GM12878 (cell line): ENCODE data around the gene ADCY5. TPM values are rescaled to one million over a fixed set of nuclear protein-coding genes. Genes with fewer than 3 reads are reported as not detected.

ENCODE experiments used
- ATAC-seq: fragments of 200-7000 bp; cut with Tn5 transposase; 3 replicates; pipeline ENCODE4 v1.9.1; 2020; ENCODE audit warnings: mild to moderate bottlenecking, moderate library complexity
- BruUV-seq: library from RNA; stranded (reverse); fragments of 400-500 nt; replicated peaks from 2 replicates; lab custom pipeline; 2021; lab: Mats Ljungman, UMichigan
- CTCF ChIA-PET: fragments of 300-600 bp; sonication (Branson Sonifier 250); formaldehyde crosslinking; extraction: SDS; loops from one replicate; lab custom pipeline; 2021; ENCODE audit warnings: inconsistent platforms; lab: Yijun Ruan, JAX
- POLR2A ChIA-PET: fragments of 350-600 bp; formaldehyde crosslinking; extraction: SDS; loops from one replicate; lab custom pipeline; 2021; ENCODE audit warnings: inconsistent platforms; lab: Charles Lee
- RAD21 ChIA-PET: fragments of 300-600 bp; sonication (Branson Sonifier 250); formaldehyde crosslinking; loops from one replicate; lab custom pipeline; 2023; ENCODE audit warnings: antibody characterized with exemption; ENCODE audit not compliant: unreplicated experiment; lab: Charles Lee
- SMC1A ChIA-PET: fragments of 300-600 bp; sonication (Branson Sonifier 250); formaldehyde crosslinking; loops from one replicate; lab custom pipeline; 2023; ENCODE audit not compliant: unreplicated experiment, uncharacterized antibody; lab: Charles Lee
- DNase-seq: peaks from one replicate; pipeline ENCODE4 v3.0.0-alpha.2; 2011; ENCODE audit warnings: low read depth, low spot score
- FAIRE-seq: peaks from 3 replicates; lab custom pipeline; 2011; peaks lifted over from hg19 to GRCh38; lab: Jason Lieb, UNC
- H2AFZ ChIP-seq: 2 replicates; pipeline ENCODE4 v1.6.0; 2011; ENCODE audit warnings: low read depth, low read length, control low read depth; ENCODE audit not compliant: control insufficient read depth
- H3K27ac ChIP-seq: 2 replicates; pipeline ENCODE4 v1.5.1; 2011; ENCODE audit warnings: control low read depth; ENCODE audit not compliant: control insufficient read depth, insufficient read depth
- H3K27me3 ChIP-seq, 2 experiments: replicated peaks in 1 of 2; 2 replicates each; pipeline versions ENCODE4 v1.6.0 to v1.6.1; 2011; ENCODE audit warnings: low read length in 1 of 2; ENCODE audit not compliant: control insufficient read depth in 2 of 2, insufficient read depth in 2 of 2
- H3K36me3 ChIP-seq, 2 experiments: 2 replicates each; pipeline ENCODE4 v1.5.1; 2011; ENCODE audit warnings: low read length in 1 of 2; ENCODE audit not compliant: control insufficient read depth in 2 of 2, insufficient read depth in 2 of 2
- H3K4me1 ChIP-seq: 2 replicates; pipeline ENCODE4 v1.6.1; 2011; ENCODE audit warnings: mild to moderate bottlenecking, low read length, moderate library complexity, mixed read lengths; ENCODE audit not compliant: control insufficient read depth, insufficient read depth
- H3K4me2 ChIP-seq: 2 replicates; pipeline ENCODE4 v1.6.0; 2011; ENCODE audit warnings: control low read depth; ENCODE audit not compliant: control insufficient read depth, insufficient read depth
- H3K4me3 ChIP-seq: fragments of 200-600 bp; sonication (generic); 2 replicates; pipeline ENCODE4 v1.5.1; 2016
- H3K79me2 ChIP-seq: 2 replicates; pipeline ENCODE4 v1.6.0; 2011; ENCODE audit warnings: low read length; ENCODE audit not compliant: control insufficient read depth, insufficient read depth
- H3K9ac ChIP-seq: 2 replicates; pipeline ENCODE4 v1.8.0; 2011; ENCODE audit warnings: low read length, control low read depth, mixed read lengths; ENCODE audit not compliant: control insufficient read depth, insufficient read depth
- H3K9me3 ChIP-seq: replicated peaks from 3 replicates; pipeline ENCODE4 v1.5.1; 2011; ENCODE audit warnings: mild to moderate bottlenecking, low read length; ENCODE audit not compliant: control insufficient read depth, insufficient read depth
- H4K20me1 ChIP-seq: 2 replicates; pipeline ENCODE4 v1.6.0; 2011; ENCODE audit not compliant: control insufficient read depth, insufficient read depth
- BMI1 ChIP-seq: fragments of 450-650 bp; IDR thresholded peaks from 2 replicates; pipeline ENCODE4 v1.6.1; 2016; ENCODE audit warnings: mild to moderate bottlenecking, moderate library complexity, borderline replicate concordance
- EP300 ChIP-seq, 2 experiments: fragments of 150-350 bp in 1 of 2; IDR thresholded peaks; 2 replicates each; pipeline ENCODE4 v1.6.1; 2011 to 2012; ENCODE audit warnings: low read depth in 2 of 2, low read length in 2 of 2, borderline replicate concordance in 1 of 2, improper control_type of control experiment in 1 of 2, inconsistent platforms in 1 of 2; ENCODE audit not compliant: control insufficient read depth in 1 of 2
- ESRRA ChIP-seq: IDR thresholded peaks from 2 replicates; pipeline ENCODE4 v1.6.1; 2012; ENCODE audit warnings: mild to moderate bottlenecking, low read length, improper control_type of control experiment
- FOS ChIP-seq: IDR thresholded peaks from 3 replicates; pipeline ENCODE4 v1.6.1; 2011; ENCODE audit warnings: borderline replicate concordance; ENCODE audit not compliant: insufficient read length; ENCODE audit errors: extremely low read depth
- GATAD2B ChIP-seq: fragments of 450-650 bp; conservative IDR thresholded peaks from 2 replicates; pipeline ENCODE4 v1.6.1; 2017; ENCODE audit warnings: low read depth, mild to moderate bottlenecking, moderate library complexity
- LARP7 ChIP-seq: fragments of 450-650 bp; IDR thresholded peaks from 2 replicates; pipeline ENCODE4 v1.6.1; 2017; ENCODE audit warnings: mild to moderate bottlenecking
- MXI1 ChIP-seq: fragments of 150-350 bp; IDR thresholded peaks from 2 replicates; pipeline ENCODE4 v1.6.1; 2011; ENCODE audit warnings: low read depth, mild to moderate bottlenecking, inconsistent platforms, low read length, improper control_type of control experiment
- MYC ChIP-seq: IDR thresholded peaks from 2 replicates; pipeline ENCODE4 v1.6.1; 2011; ENCODE audit warnings: mild to moderate bottlenecking, low read length, moderate library complexity, inconsistent platforms; ENCODE audit not compliant: insufficient read depth, insufficient replicate concordance, insufficient read length, severe bottlenecking
- NRF1 ChIP-seq: conservative IDR thresholded peaks from 2 replicates; pipeline ENCODE4 v1.6.1; 2011; ENCODE audit warnings: mild to moderate bottlenecking, low read depth, low read length, improper control_type of control experiment
- RCOR1 ChIP-seq: conservative IDR thresholded peaks from 2 replicates; pipeline ENCODE4 v1.6.1; 2012; ENCODE audit warnings: low read depth, low read length, improper control_type of control experiment
- SMAD1 ChIP-seq: fragments of 450-650 bp; IDR thresholded peaks from 2 replicates; pipeline ENCODE4 v1.6.1; 2018; ENCODE audit warnings: mild to moderate bottlenecking, low read depth; ENCODE audit not compliant: partially characterized antibody
- SMAD5 ChIP-seq: IDR thresholded peaks from 2 replicates; pipeline ENCODE4 v1.6.1; 2016; ENCODE audit warnings: antibody characterized with exemption, low read depth
- ZBTB11 ChIP-seq: fragments of 450-650 bp; formaldehyde crosslinking; IDR thresholded peaks from 2 replicates; pipeline ENCODE4 v1.5.0; 2022; ENCODE audit warnings: mild to moderate bottlenecking, missing genetic modification characterization
- ZNF217 ChIP-seq: fragments of 450-650 bp; IDR thresholded peaks from 2 replicates; pipeline ENCODE4 v1.6.1; 2017; ENCODE audit warnings: antibody characterized with exemption, mild to moderate bottlenecking
- WGBS: methylation state at CpG from one replicate; pipeline ENCODE4 v1.1.6; 2016; ENCODE audit warnings: low lambda C conversion rate; ENCODE audit not compliant: insufficient replicate concordance, insufficient coverage; ENCODE audit errors: missing lambda C conversion rate; 5-methylcytosine and 5-hydroxymethylcytosine counted together
- in situ Hi-C: fragments of 300-500 bp; cut with MboI; formaldehyde crosslinking; loops from 9 replicates; pipeline ENCODE4 v1.14.3; 2018; ENCODE audit warnings: mixed read lengths
- intact Hi-C: fragments of 100-400 bp; cut with micrococcal nuclease; formaldehyde crosslinking; loops from one replicate; pipeline ENCODE4 v1.14.2; 2022; ENCODE audit not compliant: unreplicated experiment
- polyA plus RNA-seq, 11 experiments: library from polyadenylated mRNA; depleted of rRNA in 4 of 11; unstranded in 6 of 11; stranded (reverse) in 5 of 11; fragments of >200 nt; fragmentation: Nextera tagmentation in 4 of 11; fragmentation: Illumina TruSeq in 1 of 11; extraction: Ambion mirVana in 4 of 11; extraction: Trizol in 1 of 11; gene quantifications; 1 replicate in 1 of 11; 2 replicates in 10 of 11; pipeline versions ENCODE4 v1.2.1 to v1.2.3, GENCODE V29; 2011 to 2016; ENCODE audit warnings: inconsistent platforms in 2 of 11, missing spikeins in 2 of 11, low read depth in 1 of 11
- total RNA-seq, 4 experiments: library from RNA; depleted of rRNA in 3 of 4; stranded (reverse); fragments of >200 nt in 3 of 4; fragmentation: Illumina TruSeq in 1 of 4; extraction: Trizol in 1 of 4; gene quantifications; 2 replicates each; pipeline versions ENCODE4 v1.2.1 to v1.2.3, GENCODE V29; 2013 to 2021

Gene ADCY5
- total and polyA plus RNA-seq, 10 of the 15 experiments (the other 5 are each of a cell fraction or from before 2014, with no cell fraction given) = under 0.01 to 0.24 (median 0.02) TPM; not detected in 4

- no TSS peak for BruUV-seq
- in situ Hi-C loops (no loop called here), intact Hi-C loops (no loop called here)
- ChIA-PET CTCF (no interaction called here), RAD21 (no interaction called here), SMC1A (no interaction called here), POLR2A (no interaction called here)
- TF ChIP-seq LARP7 (no peak), FOS (no peak), NRF1 (no peak)
- ATAC-seq (no peak), FAIRE-seq (no peak), DNase-seq (no peak)
- no peaks in the 10 kb centered on the region for H3K4me1 ChIP-seq
- no peaks in the 10 kb centered on the region for H3K9me3 ChIP-seq
- H3K79me2 ChIP-seq = no peaks in the 10 kb centered on the region
- peaks cover 0 to 2% of the 10 kb centered on the region in 2 experiments; a peak in 3 of 4 replicates for H3K27me3 ChIP-seq
- H3K4me3 ChIP-seq = no peak overlapping the region
- no peaks in the 10 kb centered on the region for H3K36me3 ChIP-seq
- WGBS = 71% methylated on average over 5 of the region's 5 CpGs
- no peaks in the 10 kb centered on the region for H4K20me1 ChIP-seq
- no peak overlapping the region for H3K27ac ChIP-seq
- no peak overlapping the region for H3K9ac ChIP-seq
- H3K4me2 ChIP-seq = no peak overlapping the region
- no peak overlapping the region for H2AFZ ChIP-seq
Observed at GRCh38 chr3:123471106-123471505, 22.2 kb upstream of the ADCY5 start.

- no peak overlapping the region for H2AFZ ChIP-seq
- H3K27ac ChIP-seq = no peak overlapping the region
- H3K36me3 ChIP-seq = no peaks in the 10 kb centered on the region
- 27% methylated on average over 10 of the region's 11 CpGs for WGBS
- no peak overlapping the region for H3K9ac ChIP-seq
- ChIA-PET CTCF (interaction anchor here (1.0 kb wide), 1 partner anchor 84 kb away, joined by 3 read pairs; no protein-coding TSS in a partner anchor), POLR2A (no interaction called here), SMC1A (no interaction called here), RAD21 (no interaction called here)
- intact Hi-C loops (no loop called here), in situ Hi-C loops (no loop called here)
- no peaks in the 10 kb centered on the region for H3K79me2 ChIP-seq
- no peaks in the 10 kb centered on the region for H3K9me3 ChIP-seq
- no TSS peak for BruUV-seq
- H4K20me1 ChIP-seq = no peaks in the 10 kb centered on the region
- peaks cover 0 to 1% of the 10 kb centered on the region in 2 experiments; a peak in 3 of 4 replicates for H3K27me3 ChIP-seq
- no peak overlapping the region for H3K4me3 ChIP-seq
- ATAC-seq (no peak), DNase-seq (no peak), FAIRE-seq (no peak)
- no peaks in the 10 kb centered on the region for H3K4me1 ChIP-seq
- H3K4me2 ChIP-seq = no peak overlapping the region
- TF ChIP-seq MYC = no peak
- TF ChIP-seq ZBTB11 (CRISPR knock-in tag) = no peak
- TF ChIP-seq SMAD5 = no peak
- TF ChIP-seq SMAD1 = no peak
- no peak for TF ChIP-seq MXI1
- TF ChIP-seq ESRRA = no peak
- TF ChIP-seq RCOR1 = no peak
- TF ChIP-seq ZNF217 = no peak
- TF ChIP-seq EP300 (IDR thresholded peaks at IDR 0.05; ENCODE audit: borderline replicate concordance in 1 of 2, control insufficient read depth in 1 of 2, low read depth in 2 of 2, low read length in 2 of 2) = no peak
- no peak for TF ChIP-seq BMI1
- TF ChIP-seq GATAD2B = no peak
Observed at GRCh38 chr3:123469323-123469995, 20.6 kb upstream of the ADCY5 start.
